Esophagus muscularis mucosa (tissue), 4 donors: ENCODE data around the gene CDC42EP4. TPM values are rescaled to one million over a fixed set of nuclear protein-coding genes. Genes with fewer than 3 reads are reported as not detected.

Experiments
- DNase-seq: peaks from one replicate; pipeline ENCODE4 v3.0.0-alpha.2; 2017; ENCODE audit errors: extremely low spot score
- H3K27ac ChIP-seq, 4 donors: fragments of 200-600 bp; sonication (generic); replicated peaks in 1 of 4; 1 replicate in 3 of 4; 2 replicates in 1 of 4; pipeline ENCODE4 v1.5.1; 2016 to 2019; ENCODE audit warnings: mild to moderate bottlenecking in 1 of 4
- H3K27me3 ChIP-seq, 4 donors: fragments of 200-600 bp; sonication (generic); one replicate each; pipeline versions ENCODE4 v1.5.1 to v1.6.0; 2016 to 2019
- H3K36me3 ChIP-seq, 4 donors: fragments of 200-600 bp; sonication (generic); one replicate each; pipeline ENCODE4 v1.5.1; 2016 to 2019
- H3K4me1 ChIP-seq, 4 donors: fragments of 200-600 bp; sonication (generic); one replicate each; pipeline ENCODE4 v1.5.1; 2016 to 2019
- H3K4me3 ChIP-seq, 4 donors: fragments of 200-600 bp; sonication (generic); 1 replicate in 2 of 4; 2 replicates in 2 of 4; pipeline ENCODE4 v1.5.1; 2016 to 2019; ENCODE audit warnings: mild to moderate bottlenecking in 4 of 4, moderate library complexity in 1 of 4
- H3K9me3 ChIP-seq, 4 donors: fragments of 200-600 bp; sonication (generic); 1 replicate in 3 of 4; 2 replicates in 1 of 4; pipeline ENCODE4 v1.5.1; 2016 to 2019
- CTCF ChIP-seq, 3 experiments: fragments of 200-600 bp in 2 of 3; fragments of 450-650 bp in 1 of 3; sonication (generic) in 2 of 3; IDR thresholded peaks; one replicate each; pipeline ENCODE4 v1.5.1; 2017 to 2019; ENCODE audit warnings: antibody characterized with exemption in 3 of 3, mild to moderate bottlenecking in 2 of 3, moderate library complexity in 1 of 3
- EP300 ChIP-seq: sonication (generic); formaldehyde crosslinking; IDR thresholded peaks from one replicate; pipeline ENCODE4 v1.6.1; 2017; ENCODE audit warnings: antibody characterized with exemption
- POLR2A ChIP-seq: fragments of 450-650 bp; IDR thresholded peaks from one replicate; pipeline ENCODE4 v1.6.1; 2017; ENCODE audit warnings: antibody characterized with exemption, moderate library complexity, mild to moderate bottlenecking, low read depth
- POLR2AphosphoS5 ChIP-seq, 2 donors: sonication (generic); formaldehyde crosslinking; IDR thresholded peaks; one replicate each; pipeline ENCODE4 v1.6.1; 2017; ENCODE audit warnings: antibody characterized with exemption in 2 of 2
- WGBS: methylation state at CpG from one replicate; pipeline ENCODE4 v1.1.5; 2018; 5-methylcytosine and 5-hydroxymethylcytosine counted together
- intact Hi-C: fragments of 100-400 bp; cut with DNase I; formaldehyde crosslinking; loops from one replicate; pipeline ENCODE4 v1.15.1; 2023
- total RNA-seq, 4 donors: library from RNA; depleted of rRNA; stranded (reverse); fragments of >200 nt; gene quantifications; one replicate each; pipeline versions ENCODE4 v1.1.0 to v1.2.1, GENCODE V29; 2016

The CDC42EP4 gene
- total RNA-seq, 4 donors from 2014 or later: 48.6 to 129 (median 104) TPM

GRCh38 chr17:73324711-73325526, 13.1 kb upstream of the CDC42EP4 start:
- Histone ChIP-seq H3K4me1 (peaks cover 8 to 10% (median 8%) of the 10 kb centered on the region in 4 donors), H3K4me3 (no peak overlapping the region), H3K9me3 (no peaks in the 10 kb centered on the region), H3K36me3 (no peaks in the 10 kb centered on the region), H3K27ac (peak overlapping the region in 1 of 4 donors; percentile 45), H3K27me3 (no peaks in the 10 kb centered on the region)
- DNase-seq: no peak
- intact Hi-C loops: no loop called here
- WGBS: 77% methylated on average over 16 of the region's 17 CpGs
- TF ChIP-seq CTCF (IDR thresholded peaks at IDR 0.05) (no peak), POLR2AphosphoS5 (IDR thresholded peaks at IDR 0.05) (no peak), POLR2A (no peak), EP300 (no peak)

GRCh38 chr17:73324160-73324475, 12.3 kb upstream of the CDC42EP4 start:
- WGBS: 70% methylated on average over 6 of the region's 9 CpGs
- no peak overlapping the region for H3K4me3 ChIP-seq
- no peak overlapping the region for H3K27ac ChIP-seq
- H3K4me1 ChIP-seq: peaks cover 8 to 10% (median 8%) of the 10 kb centered on the region in 4 donors
- no peaks in the 10 kb centered on the region for H3K27me3 ChIP-seq
- TF ChIP-seq POLR2AphosphoS5 (IDR thresholded peaks at IDR 0.05): no peak
- TF ChIP-seq POLR2A: no peak
- TF ChIP-seq EP300: no peak
- TF ChIP-seq CTCF (IDR thresholded peaks at IDR 0.05): no peak
- intact Hi-C loops: no loop called here
- H3K36me3 ChIP-seq: no peaks in the 10 kb centered on the region
- H3K9me3 ChIP-seq: no peaks in the 10 kb centered on the region
- DNase-seq: no peak

- intact Hi-C loops: no loop called here
- H3K36me3 ChIP-seq: no peaks in the 10 kb centered on the region
- H3K9me3 ChIP-seq: no peaks in the 10 kb centered on the region
- TF ChIP-seq EP300 (no peak), POLR2AphosphoS5 (IDR thresholded peaks at IDR 0.05) (no peak), POLR2A (no peak), CTCF (IDR thresholded peaks at IDR 0.05) (no peak)
- 47% methylated on average over 4 of the region's 5 CpGs for WGBS
- peaks cover 8 to 10% (median 8%) of the 10 kb centered on the region in 4 donors for H3K4me1 ChIP-seq
- no peak for DNase-seq
- H3K27ac ChIP-seq: no peak overlapping the region
- no peak overlapping the region for H3K4me3 ChIP-seq
- H3K27me3 ChIP-seq: no peaks in the 10 kb centered on the region
Observed at GRCh38 chr17:73323409-73324159, 11.8 kb upstream of the CDC42EP4 start.

GRCh38 chr17:73320601-73321264, 8.9 kb upstream of the CDC42EP4 start:
- Histone ChIP-seq H3K4me1 (peaks cover 8 to 22% (median 14%) of the 10 kb centered on the region in 4 donors), H3K36me3 (no peaks in the 10 kb centered on the region), H3K4me3 (no peak overlapping the region), H3K27ac (no peak overlapping the region), H3K27me3 (no peaks in the 10 kb centered on the region), H3K9me3 (no peaks in the 10 kb centered on the region)
- WGBS: 68% methylated on average over 6 of the region's 6 CpGs
- intact Hi-C loops: no loop called here
- TF ChIP-seq POLR2AphosphoS5 (IDR thresholded peaks at IDR 0.05) (no peak), POLR2A (no peak), CTCF (IDR thresholded peaks at IDR 0.05) (no peak), EP300 (no peak)
- DNase-seq: no peak
